PC-9 (cell line): Measurements from ENCODE around the gene MITF. TPM values are rescaled to one million over a fixed set of nuclear protein-coding genes. Genes with fewer than 3 reads are reported as not detected.

ENCODE experiments used
- BruUV-seq: library from RNA; stranded (reverse); fragments of 400-500 nt; replicated peaks from 2 replicates; lab custom pipeline; 2021; lab: Mats Ljungman, UMichigan
- CTCF ChIA-PET: fragments of 300-600 bp; sonication (Branson Sonifier 250); formaldehyde crosslinking; loops from one replicate; lab custom pipeline; 2022; ENCODE audit warnings: antibody characterized with exemption; lab: Charles Lee
- POLR2A ChIA-PET: fragments of 300-600 bp; sonication (Branson Sonifier 250); formaldehyde crosslinking; loops from one replicate; lab custom pipeline; 2022; ENCODE audit warnings: antibody characterized with exemption; ENCODE audit not compliant: unreplicated experiment; lab: Charles Lee
- DNase-seq, 2 experiments: peaks; one replicate each; pipeline versions ENCODE4 v3.0.0 to v3.0.0-alpha.2; 2015 to 2022; ENCODE audit warnings: mixed read lengths in 1 of 2
- H2AFZ ChIP-seq: fragments of 200-600 bp; sonication (generic); 2 replicates; pipeline ENCODE4 v1.8.1; 2017; ENCODE audit warnings: antibody characterized with exemption
- H3F3A ChIP-seq: fragments of 200-600 bp; sonication (generic); 2 replicates; pipeline ENCODE4 v1.8.1; 2017; ENCODE audit warnings: antibody characterized with exemption, mild to moderate bottlenecking, low read depth; ENCODE audit not compliant: insufficient read depth
- H3K27ac ChIP-seq: fragments of 200-600 bp; sonication (generic); 2 replicates; pipeline ENCODE4 v1.6.1; 2016; ENCODE audit warnings: mixed run types
- H3K27me3 ChIP-seq: fragments of 200-600 bp; sonication (generic); 2 replicates; pipeline ENCODE4 v1.6.1; 2016; ENCODE audit warnings: low read depth, mixed run types; ENCODE audit not compliant: insufficient read depth
- H3K36me3 ChIP-seq: fragments of 200-600 bp; sonication (generic); 2 replicates; pipeline ENCODE4 v1.6.1; 2016; ENCODE audit warnings: low read depth, mixed run types
- H3K4me1 ChIP-seq: fragments of 200-600 bp; sonication (generic); replicated peaks from 2 replicates; pipeline ENCODE4 v1.6.1; 2016; ENCODE audit warnings: mixed run types; ENCODE audit not compliant: insufficient read depth
- H3K4me2 ChIP-seq: fragments of 200-600 bp; sonication (generic); 2 replicates; pipeline ENCODE4 v1.6.1; 2017; ENCODE audit warnings: mixed run types
- H3K4me3 ChIP-seq: fragments of 200-600 bp; sonication (generic); 2 replicates; pipeline ENCODE4 v1.6.1; 2016; ENCODE audit warnings: mixed run types
- H3K79me2 ChIP-seq: fragments of 200-600 bp; sonication (generic); 2 replicates; pipeline ENCODE4 v1.6.1; 2017; ENCODE audit warnings: low read depth, mixed run types
- H3K9me2 ChIP-seq: fragments of 200-600 bp; sonication (generic); 2 replicates; pipeline ENCODE4 v1.8.1; 2017; ENCODE audit warnings: mild to moderate bottlenecking; ENCODE audit not compliant: insufficient read depth
- H3K9me3 ChIP-seq: fragments of 200-600 bp; sonication (generic); 2 replicates; pipeline ENCODE4 v1.8.1; 2016; ENCODE audit warnings: low read depth; ENCODE audit not compliant: insufficient read depth
- H4K20me1 ChIP-seq: fragments of 200-600 bp; sonication (generic); 2 replicates; pipeline ENCODE4 v1.8.1; 2017; ENCODE audit not compliant: insufficient read depth
- EZH2 ChIP-seq: fragments of 200-600 bp; sonication (generic); IDR thresholded peaks from 2 replicates; pipeline ENCODE4 v1.8.0; 2017; ENCODE audit warnings: antibody characterized with exemption, low read depth
- intact Hi-C: fragments of 100-400 bp; cut with micrococcal nuclease; formaldehyde crosslinking; loops from one replicate; pipeline ENCODE4 v1.10.0; 2022; ENCODE audit not compliant: unreplicated experiment
- total RNA-seq: library from RNA; stranded (reverse); gene quantifications from 2 replicates; pipeline ENCODE4 v1.2.3, GENCODE V29; 2021
- TF ChIP-seq, protein P1 (sequence below): fragments of 200-600 bp; sonication (generic); conservative IDR thresholded peaks from 2 replicates; pipeline ENCODE4 v1.6.1; 2017; ENCODE audit warnings: mixed run types, antibody characterized with exemption, mild to moderate bottlenecking, moderate library complexity

MITF gene
- total RNA-seq, 1 experiment from 2014 or later = 15.5 TPM

DNA sequence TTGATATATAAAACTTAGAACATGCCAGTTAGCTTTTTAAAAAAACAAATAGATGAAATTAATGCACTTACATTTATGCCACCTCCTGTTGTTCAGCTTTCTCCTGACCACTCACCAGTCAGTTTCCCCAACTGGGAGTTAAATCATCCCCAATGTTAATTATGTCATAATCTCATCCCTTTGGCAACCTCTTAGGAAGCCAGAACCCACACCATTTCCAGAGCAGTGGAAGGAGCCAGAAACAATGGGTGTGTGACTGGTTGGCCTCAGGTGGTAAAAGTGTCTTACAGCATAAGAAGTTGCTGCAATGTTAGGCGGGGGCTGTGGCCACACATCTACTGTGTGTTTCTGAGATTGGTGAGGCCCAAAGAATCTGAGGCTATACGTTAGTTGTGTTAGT is 46.5 kb upstream of the MITF start:
- Histone ChIP-seq H3K9me3 (no peaks in the 10 kb centered on the region), H2AFZ (no peak overlapping the region), H3K4me1 (no peaks in the 10 kb centered on the region), H3K4me3 (no peak overlapping the region), H3K27me3 (no peaks in the 10 kb centered on the region), H3F3A (no peaks in the 10 kb centered on the region), H4K20me1 (no peaks in the 10 kb centered on the region), H3K27ac (no peak overlapping the region), H3K79me2 (no peaks in the 10 kb centered on the region), H3K9me2 (no peaks in the 10 kb centered on the region), H3K4me2 (no peak overlapping the region), H3K36me3 (no peaks in the 10 kb centered on the region)
- BruUV-seq = no TSS peak
- POLR2A ChIA-PET = no interaction called here
- intact Hi-C loops = loop anchor here (5.0 kb wide), 1 partner anchor 45 kb away; the partner anchor contains the start of gene MITF
- TF ChIP-seq EZH2 = no peak
- TF ChIP-seq, protein P1, sequence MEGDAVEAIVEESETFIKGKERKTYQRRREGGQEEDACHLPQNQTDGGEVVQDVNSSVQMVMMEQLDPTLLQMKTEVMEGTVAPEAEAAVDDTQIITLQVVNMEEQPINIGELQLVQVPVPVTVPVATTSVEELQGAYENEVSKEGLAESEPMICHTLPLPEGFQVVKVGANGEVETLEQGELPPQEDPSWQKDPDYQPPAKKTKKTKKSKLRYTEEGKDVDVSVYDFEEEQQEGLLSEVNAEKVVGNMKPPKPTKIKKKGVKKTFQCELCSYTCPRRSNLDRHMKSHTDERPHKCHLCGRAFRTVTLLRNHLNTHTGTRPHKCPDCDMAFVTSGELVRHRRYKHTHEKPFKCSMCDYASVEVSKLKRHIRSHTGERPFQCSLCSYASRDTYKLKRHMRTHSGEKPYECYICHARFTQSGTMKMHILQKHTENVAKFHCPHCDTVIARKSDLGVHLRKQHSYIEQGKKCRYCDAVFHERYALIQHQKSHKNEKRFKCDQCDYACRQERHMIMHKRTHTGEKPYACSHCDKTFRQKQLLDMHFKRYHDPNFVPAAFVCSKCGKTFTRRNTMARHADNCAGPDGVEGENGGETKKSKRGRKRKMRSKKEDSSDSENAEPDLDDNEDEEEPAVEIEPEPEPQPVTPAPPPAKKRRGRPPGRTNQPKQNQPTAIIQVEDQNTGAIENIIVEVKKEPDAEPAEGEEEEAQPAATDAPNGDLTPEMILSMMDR = no peak
- CTCF ChIA-PET = no interaction called here
- no peak for DNase-seq

DNA sequence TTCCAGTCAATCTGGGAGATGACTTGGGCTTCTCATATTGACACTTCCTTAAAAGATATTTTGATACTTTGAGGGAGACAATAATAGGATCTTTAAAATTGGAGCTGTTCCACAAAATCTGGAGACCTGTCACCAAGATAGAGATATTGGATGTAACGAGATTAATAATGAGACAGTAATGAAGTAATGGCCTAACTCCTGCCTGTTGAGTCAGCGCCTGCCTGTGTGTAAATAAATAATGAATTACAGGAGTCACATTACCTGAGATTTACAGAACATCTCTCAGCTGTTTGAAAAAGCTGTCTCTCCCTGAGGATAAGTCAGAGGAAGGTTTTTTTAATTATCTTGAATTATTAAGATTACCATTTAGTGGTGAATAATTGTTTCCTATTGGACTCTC is 43.8 kb upstream of the MITF start:
- no peak for DNase-seq
- H3K4me1 ChIP-seq = peaks cover 10% of the 10 kb centered on the region; the same call in 1 of the 2 replicates
- H3K4me2 ChIP-seq = no peak overlapping the region
- H3K27me3 ChIP-seq = no peaks in the 10 kb centered on the region
- H3F3A ChIP-seq = no peaks in the 10 kb centered on the region
- H4K20me1 ChIP-seq = no peaks in the 10 kb centered on the region
- no peaks in the 10 kb centered on the region for H3K36me3 ChIP-seq
- H3K79me2 ChIP-seq = no peaks in the 10 kb centered on the region
- no peak overlapping the region for H3K27ac ChIP-seq
- POLR2A ChIA-PET = no interaction called here
- no peaks in the 10 kb centered on the region for H3K9me2 ChIP-seq
- H2AFZ ChIP-seq = no peak overlapping the region
- no peak for TF ChIP-seq EZH2
- TF ChIP-seq, protein P1 = no peak
- intact Hi-C loops = no loop called here
- CTCF ChIA-PET = no interaction called here
- no peaks in the 10 kb centered on the region for H3K9me3 ChIP-seq
- BruUV-seq = no TSS peak
- H3K4me3 ChIP-seq = no peak overlapping the region

DNA sequence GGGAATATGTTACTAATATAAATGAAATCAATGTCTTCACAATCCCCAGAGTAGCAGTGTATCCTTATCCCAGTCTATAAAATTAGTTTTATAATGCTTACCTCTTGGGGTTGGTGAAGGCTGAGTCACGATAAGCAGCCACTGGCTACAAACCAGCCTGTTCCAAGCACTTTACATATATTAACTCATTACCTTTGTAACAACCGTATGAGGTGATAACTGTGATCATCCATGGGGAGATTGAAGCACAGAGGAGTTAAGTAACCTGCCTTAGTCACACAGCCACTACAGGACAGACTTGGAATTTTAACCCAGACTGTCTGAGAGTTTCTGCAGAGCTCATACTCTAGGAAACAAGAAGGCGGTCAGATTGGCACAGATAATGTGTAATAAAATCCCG is 43.3 kb upstream of the MITF start:
- TF ChIP-seq, protein P1 = no peak
- no peak for TF ChIP-seq EZH2
- no peak overlapping the region for H2AFZ ChIP-seq
- no peaks in the 10 kb centered on the region for H3K9me2 ChIP-seq
- H3K4me3 ChIP-seq = no peak overlapping the region
- H3K36me3 ChIP-seq = no peaks in the 10 kb centered on the region
- no peak for DNase-seq
- intact Hi-C loops = no loop called here
- H3K27ac ChIP-seq = no peak overlapping the region
- no peaks in the 10 kb centered on the region for H3K27me3 ChIP-seq
- H3K4me2 ChIP-seq = no peak overlapping the region
- ChIA-PET CTCF (no interaction called here), POLR2A (no interaction called here)
- H3K79me2 ChIP-seq = no peaks in the 10 kb centered on the region
- H4K20me1 ChIP-seq = no peaks in the 10 kb centered on the region
- H3K9me3 ChIP-seq = no peaks in the 10 kb centered on the region
- no peaks in the 10 kb centered on the region for H3F3A ChIP-seq
- no TSS peak for BruUV-seq
- peaks cover 10% of the 10 kb centered on the region; the same call in 1 of the 2 replicates for H3K4me1 ChIP-seq
